ENCODE data around the gene MYBBP1A. TPM values are rescaled to one million over a fixed set of nuclear protein-coding genes. Genes with fewer than 3 reads are reported as not detected.
"Not testable (repeated sequence)": the region's sequence is repeated elsewhere in the genome, so short reads cannot be mapped to it uniquely, and the experiment has no call there.

The MYBBP1A gene, protein sequence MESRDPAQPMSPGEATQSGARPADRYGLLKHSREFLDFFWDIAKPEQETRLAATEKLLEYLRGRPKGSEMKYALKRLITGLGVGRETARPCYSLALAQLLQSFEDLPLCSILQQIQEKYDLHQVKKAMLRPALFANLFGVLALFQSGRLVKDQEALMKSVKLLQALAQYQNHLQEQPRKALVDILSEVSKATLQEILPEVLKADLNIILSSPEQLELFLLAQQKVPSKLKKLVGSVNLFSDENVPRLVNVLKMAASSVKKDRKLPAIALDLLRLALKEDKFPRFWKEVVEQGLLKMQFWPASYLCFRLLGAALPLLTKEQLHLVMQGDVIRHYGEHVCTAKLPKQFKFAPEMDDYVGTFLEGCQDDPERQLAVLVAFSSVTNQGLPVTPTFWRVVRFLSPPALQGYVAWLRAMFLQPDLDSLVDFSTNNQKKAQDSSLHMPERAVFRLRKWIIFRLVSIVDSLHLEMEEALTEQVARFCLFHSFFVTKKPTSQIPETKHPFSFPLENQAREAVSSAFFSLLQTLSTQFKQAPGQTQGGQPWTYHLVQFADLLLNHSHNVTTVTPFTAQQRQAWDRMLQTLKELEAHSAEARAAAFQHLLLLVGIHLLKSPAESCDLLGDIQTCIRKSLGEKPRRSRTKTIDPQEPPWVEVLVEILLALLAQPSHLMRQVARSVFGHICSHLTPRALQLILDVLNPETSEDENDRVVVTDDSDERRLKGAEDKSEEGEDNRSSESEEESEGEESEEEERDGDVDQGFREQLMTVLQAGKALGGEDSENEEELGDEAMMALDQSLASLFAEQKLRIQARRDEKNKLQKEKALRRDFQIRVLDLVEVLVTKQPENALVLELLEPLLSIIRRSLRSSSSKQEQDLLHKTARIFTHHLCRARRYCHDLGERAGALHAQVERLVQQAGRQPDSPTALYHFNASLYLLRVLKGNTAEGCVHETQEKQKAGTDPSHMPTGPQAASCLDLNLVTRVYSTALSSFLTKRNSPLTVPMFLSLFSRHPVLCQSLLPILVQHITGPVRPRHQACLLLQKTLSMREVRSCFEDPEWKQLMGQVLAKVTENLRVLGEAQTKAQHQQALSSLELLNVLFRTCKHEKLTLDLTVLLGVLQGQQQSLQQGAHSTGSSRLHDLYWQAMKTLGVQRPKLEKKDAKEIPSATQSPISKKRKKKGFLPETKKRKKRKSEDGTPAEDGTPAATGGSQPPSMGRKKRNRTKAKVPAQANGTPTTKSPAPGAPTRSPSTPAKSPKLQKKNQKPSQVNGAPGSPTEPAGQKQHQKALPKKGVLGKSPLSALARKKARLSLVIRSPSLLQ (N-terminal part only)
- 178 and 181 TPM in 2 replicates for total RNA-seq

DNA sequence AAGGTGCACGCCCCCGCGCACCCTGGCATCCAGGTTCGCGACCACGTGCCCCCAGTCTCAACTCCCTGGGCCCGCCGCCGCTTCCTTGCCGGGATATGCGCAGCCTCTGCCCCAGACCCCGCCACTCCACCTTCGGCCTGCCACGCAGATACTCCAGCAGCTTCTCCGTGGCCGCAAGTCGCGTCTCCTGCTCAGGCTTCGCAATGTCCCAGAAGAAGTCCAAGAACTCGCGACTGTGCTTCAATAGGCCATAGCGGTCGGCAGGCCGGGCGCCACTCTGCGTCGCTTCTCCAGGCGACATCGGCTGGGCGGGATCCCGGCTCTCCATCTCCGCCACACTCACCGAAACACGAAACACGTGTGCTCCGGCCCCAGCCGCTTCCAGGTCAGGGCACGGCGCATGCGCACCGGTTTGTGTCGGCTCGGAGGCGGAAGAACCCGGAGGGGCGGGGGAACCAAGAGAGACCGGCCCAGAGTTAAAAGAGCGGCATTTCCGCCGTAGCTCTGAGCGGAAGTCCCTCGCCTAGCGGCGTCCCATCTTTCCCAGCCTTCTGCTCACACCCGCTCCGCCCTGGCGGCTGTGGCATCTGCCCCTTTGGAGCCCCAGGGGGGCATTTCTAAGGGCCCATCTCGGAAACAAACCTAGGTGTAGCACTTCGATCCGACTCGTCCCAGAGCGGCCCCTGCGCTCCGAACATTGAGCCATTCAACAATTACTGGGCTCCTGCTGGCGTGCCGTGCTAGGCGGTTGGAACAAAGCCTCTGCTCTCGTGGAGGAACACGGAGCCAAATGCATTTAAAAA is at the start of gene MYBBP1A:
TSS of gene MYBBP1A (minus strand) at position 388 of the 803 bp plus-strand sequence. CDS start at position 328, 60 bp downstream.
- no peaks in the 10 kb centered on the region for H3K27me3 Mint-ChIP-seq

DNA sequence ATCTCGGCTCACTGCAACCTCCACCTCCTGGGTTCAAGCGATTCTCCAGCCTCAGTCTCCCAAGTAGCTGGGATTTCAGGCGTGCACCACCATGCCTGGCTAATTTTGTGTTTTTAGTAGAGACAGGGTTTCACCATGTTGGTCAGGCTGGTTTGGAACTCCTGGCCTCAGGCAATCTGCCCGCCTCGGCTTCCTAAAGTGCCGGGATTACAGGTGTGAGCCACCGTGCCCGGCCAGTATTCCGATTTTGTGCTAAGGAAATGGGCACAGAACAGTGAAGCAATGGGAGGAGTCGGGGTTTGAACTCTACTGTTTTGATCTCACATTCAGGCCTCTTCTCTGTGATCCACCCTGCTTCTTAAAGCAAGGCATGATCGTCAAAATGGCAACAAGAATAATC is 49.6 kb upstream of the MYBBP1A start:
- H3K4me1 Mint-ChIP-seq; H3K4me3 Mint-ChIP-seq; H3K36me3 Mint-ChIP-seq (ENCODE audit: low read depth); DNase-seq; H3K9me3 Mint-ChIP-seq; H3K27ac Mint-ChIP-seq; intact Hi-C loops (cut with micrococcal nuclease): not testable (repeated sequence)
- peaks cover 25% of the 10 kb centered on the region for H3K27me3 Mint-ChIP-seq

More for the DNA sequence above, at the start of gene MYBBP1A:
- peaks cover 37% of the 10 kb centered on the region for H3K36me3 Mint-ChIP-seq (ENCODE audit: low read depth)
- H3K27ac Mint-ChIP-seq: peak within 1 kb of the TSS; percentile 95
- peak; percentile 99 for DNase-seq
- H3K4me3 Mint-ChIP-seq: peak within 1 kb of the TSS; percentile 90
- intact Hi-C loops (cut with micrococcal nuclease): loop anchor here (5.0 kb wide), 1 partner anchor 147 kb away; the partner anchor contains the start of gene PELP1
- H3K4me1 Mint-ChIP-seq: peaks cover 25% of the 10 kb centered on the region
- no peaks in the 10 kb centered on the region for H3K9me3 Mint-ChIP-seq

DNA sequence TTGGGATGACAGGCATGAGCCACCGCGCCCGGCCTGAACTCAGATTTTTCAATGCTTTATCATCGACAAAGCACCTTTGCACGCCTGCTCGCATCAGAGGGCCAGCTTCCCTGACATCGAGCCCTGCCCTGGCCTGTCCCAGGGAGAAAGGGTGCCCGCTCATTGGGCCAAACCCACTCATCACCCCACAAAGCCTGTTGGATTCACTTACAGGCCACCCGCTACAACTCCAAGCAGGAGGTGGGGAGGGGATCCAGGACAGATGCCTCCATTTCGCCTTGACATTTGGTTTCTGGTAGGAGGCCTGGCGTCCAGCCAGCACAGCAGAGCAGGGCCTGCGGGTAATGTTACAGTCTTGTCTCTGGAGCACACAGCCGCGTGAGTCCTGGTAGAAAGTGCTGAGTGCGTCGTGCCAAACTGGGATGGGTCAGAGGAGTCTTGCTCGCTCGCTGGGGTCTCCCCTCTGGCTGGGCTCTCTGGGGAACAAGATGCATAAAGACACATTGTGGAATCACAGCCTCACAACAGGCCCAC is 49.0 kb upstream of the MYBBP1A start:
- no peak for DNase-seq
- H3K27ac Mint-ChIP-seq: no peak overlapping the region
- H3K9me3 Mint-ChIP-seq: no peaks in the 10 kb centered on the region
- H3K4me3 Mint-ChIP-seq: no peak overlapping the region
- H3K36me3 Mint-ChIP-seq (ENCODE audit: low read depth): no peaks in the 10 kb centered on the region
- H3K4me1 Mint-ChIP-seq: no peaks in the 10 kb centered on the region
- H3K27me3 Mint-ChIP-seq: peaks cover 19% of the 10 kb centered on the region
- intact Hi-C loops (cut with micrococcal nuclease): no loop called here

DNA sequence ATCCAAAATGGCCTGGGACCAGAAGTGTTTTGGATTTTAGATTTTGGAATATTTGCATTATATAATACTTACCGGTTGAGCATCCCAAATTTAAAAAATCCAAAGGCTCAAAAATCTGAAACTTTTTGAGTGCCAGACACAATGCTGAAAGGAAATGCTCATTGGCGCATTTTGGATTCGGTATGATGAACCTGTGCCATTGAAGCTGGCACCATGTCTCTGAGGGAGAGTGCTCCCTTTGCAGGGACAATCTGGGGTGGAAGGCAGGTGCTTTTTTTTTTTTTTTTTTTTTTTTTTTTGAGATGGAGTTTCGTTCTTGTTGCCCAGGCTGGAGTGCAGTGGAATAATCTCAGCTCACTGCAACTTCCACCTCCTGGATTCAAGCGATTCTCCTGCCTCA is 46.9 kb upstream of the MYBBP1A start:
- H3K27ac Mint-ChIP-seq: no peak overlapping the region
- intact Hi-C loops (cut with micrococcal nuclease): no loop called here
- no peaks in the 10 kb centered on the region for H3K36me3 Mint-ChIP-seq (ENCODE audit: low read depth)
- no peak overlapping the region for H3K4me3 Mint-ChIP-seq
- H3K4me1 Mint-ChIP-seq: no peaks in the 10 kb centered on the region
- DNase-seq: no peak
- no peaks in the 10 kb centered on the region for H3K9me3 Mint-ChIP-seq
- H3K27me3 Mint-ChIP-seq: peaks cover 3% of the 10 kb centered on the region

DNA sequence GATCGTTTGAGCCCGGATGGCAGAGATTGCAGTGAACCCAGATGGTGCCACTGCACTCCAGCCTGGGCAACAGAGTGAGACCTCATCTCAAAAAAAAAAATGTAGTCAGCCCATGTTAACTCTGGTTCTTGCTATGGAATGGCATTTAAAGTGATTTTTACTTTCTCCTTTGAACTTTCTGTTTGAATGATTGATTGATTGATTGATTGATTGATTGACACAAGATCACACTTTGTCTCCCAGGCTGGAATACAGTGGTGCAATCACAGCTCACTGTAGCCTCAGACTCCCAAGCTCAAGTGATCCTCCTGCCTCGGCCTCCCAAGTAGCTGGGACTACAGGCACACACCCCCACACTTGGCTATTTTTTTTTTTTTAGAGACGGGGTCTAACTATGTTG is 46.1 kb upstream of the MYBBP1A start:
- H3K27me3 Mint-ChIP-seq: peaks cover 3% of the 10 kb centered on the region
- no peak for DNase-seq
- H3K4me1 Mint-ChIP-seq: no peaks in the 10 kb centered on the region
- no peaks in the 10 kb centered on the region for H3K9me3 Mint-ChIP-seq
- H3K27ac Mint-ChIP-seq: no peak overlapping the region
- intact Hi-C loops (cut with micrococcal nuclease): no loop called here
- H3K4me3 Mint-ChIP-seq: no peak overlapping the region
- H3K36me3 Mint-ChIP-seq (ENCODE audit: low read depth): no peaks in the 10 kb centered on the region

DNA sequence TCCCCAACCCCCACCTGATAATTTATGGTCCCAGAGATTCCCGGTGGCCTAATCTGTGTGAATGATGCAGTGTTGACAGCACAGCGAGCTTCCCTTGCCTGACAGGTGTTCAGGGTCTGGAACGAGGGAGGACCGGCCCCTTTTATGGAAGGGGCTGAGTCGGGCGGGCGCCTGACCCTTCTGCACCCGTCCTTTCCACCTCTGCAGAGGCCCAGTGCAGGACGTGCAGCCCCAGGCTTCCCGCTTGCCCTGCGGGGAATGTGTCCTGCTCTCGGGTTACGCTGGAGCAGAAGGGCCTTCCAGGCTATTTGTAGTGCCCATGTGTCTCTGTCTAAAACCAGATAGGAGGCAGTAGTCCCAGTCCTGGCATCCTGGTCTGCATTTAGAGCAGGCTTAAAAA is 45.4 kb upstream of the MYBBP1A start:
- DNase-seq: no peak
- no peaks in the 10 kb centered on the region for H3K4me1 Mint-ChIP-seq
- H3K27me3 Mint-ChIP-seq: peaks cover 3% of the 10 kb centered on the region
- no peak overlapping the region for H3K27ac Mint-ChIP-seq
- H3K36me3 Mint-ChIP-seq (ENCODE audit: low read depth): no peaks in the 10 kb centered on the region
- H3K4me3 Mint-ChIP-seq: no peak overlapping the region
- intact Hi-C loops (cut with micrococcal nuclease): no loop called here
- no peaks in the 10 kb centered on the region for H3K9me3 Mint-ChIP-seq

DNA sequence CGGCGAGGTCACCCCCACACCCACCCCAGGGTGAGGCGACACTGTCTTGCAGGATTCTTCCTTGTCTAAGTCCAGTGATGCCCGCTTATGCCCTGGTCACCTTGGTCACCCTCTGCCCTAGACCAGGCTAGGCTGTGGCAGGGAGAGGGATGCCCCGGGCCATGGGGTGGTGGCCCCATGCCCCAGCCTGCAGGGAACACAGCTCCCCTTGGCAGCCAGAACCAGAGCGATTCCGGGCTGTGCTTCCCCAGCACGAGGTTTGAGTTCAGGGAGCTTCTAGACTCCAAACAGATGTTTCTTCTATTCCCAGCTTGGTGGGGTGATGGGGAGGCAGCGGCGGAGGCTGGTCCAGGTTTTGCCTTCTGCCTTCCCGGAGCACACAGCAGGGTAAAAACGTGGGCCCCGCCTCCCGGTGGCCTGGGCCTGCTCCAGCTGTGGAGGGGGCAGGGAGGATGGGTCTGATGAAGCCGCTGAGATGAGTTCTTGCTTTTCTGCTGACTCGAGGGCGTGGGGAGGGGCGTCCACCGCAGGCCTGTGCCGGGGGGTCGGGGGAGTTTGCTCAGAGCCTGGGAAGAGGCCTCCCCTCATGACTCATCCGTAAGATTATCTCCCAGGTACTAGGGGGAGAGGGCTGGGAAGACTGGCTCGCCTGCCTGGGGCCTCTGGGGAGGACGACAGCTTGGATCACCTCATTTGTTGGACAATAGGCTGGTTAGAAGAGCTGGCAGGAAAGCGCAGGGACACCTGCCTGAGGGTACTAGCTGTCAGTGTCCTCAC is 44.5 kb upstream of the MYBBP1A start:
- H3K36me3 Mint-ChIP-seq (ENCODE audit: low read depth): no peaks in the 10 kb centered on the region
- DNase-seq: no peak
- peaks cover 6% of the 10 kb centered on the region for H3K27me3 Mint-ChIP-seq
- no peaks in the 10 kb centered on the region for H3K9me3 Mint-ChIP-seq
- H3K4me3 Mint-ChIP-seq: no peak overlapping the region
- H3K27ac Mint-ChIP-seq: no peak overlapping the region
- intact Hi-C loops (cut with micrococcal nuclease): no loop called here
- peaks cover 3% of the 10 kb centered on the region for H3K4me1 Mint-ChIP-seq

DNA sequence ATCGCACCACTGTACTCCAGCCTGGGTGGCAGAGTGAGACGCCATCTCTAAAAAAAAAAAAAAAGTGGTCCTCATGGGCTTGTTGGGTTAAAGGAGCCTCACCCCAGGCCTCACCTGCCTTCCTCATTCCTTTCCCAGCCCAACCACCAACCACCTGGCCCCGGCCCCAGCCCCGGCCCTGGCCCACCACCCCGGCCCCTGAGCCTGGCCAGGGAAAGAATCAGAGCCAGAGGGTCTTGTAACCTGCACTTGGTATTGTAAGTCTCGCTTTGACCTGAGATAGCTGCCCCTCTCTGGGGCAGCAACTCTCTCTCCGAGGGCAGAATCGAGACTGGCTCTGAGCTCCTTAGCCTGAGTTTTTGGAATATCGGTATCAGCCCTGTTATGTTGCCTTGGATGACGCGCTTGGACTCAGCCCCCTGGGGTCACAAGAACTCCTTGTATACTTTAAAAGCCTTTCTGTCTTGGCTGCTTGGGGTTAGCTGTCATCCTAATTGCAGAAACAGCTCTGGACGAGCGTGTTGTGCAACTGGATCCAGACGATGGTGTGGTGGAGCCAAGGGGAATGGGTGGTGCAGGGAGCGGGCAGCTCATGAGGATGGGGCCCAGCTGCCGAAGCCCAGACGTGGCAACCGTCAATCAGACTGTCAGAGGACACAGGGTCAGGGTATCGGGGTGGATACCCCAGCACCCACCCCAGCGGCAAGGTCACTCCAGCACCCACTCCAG is 43.8 kb upstream of the MYBBP1A start:
- peaks cover 3% of the 10 kb centered on the region for H3K27me3 Mint-ChIP-seq

DNA sequence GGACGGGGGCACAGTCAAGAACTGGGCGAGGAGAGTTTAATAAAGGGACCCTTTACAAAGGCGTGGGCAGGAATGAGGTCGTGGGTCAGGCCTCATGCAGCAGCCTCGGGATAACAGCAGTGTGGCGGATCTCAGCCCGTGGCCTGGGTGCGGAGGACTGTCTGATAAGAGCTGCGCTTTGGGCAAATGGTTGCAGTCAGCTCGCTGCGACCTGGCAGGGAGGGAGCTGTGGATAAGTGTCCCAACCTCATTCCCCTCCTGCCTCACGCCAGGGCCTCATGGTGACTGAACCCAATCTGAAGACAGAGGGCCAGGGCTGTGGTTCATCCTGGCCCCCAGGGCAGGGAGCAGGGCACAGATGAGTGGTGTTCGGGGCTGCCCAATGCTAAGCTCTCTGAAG is 42.8 kb upstream of the MYBBP1A start:
- intact Hi-C loops (cut with micrococcal nuclease): no loop called here
- DNase-seq: no peak
- H3K4me3 Mint-ChIP-seq: no peak overlapping the region

More for the DNA sequence above, 43.8 kb upstream of the MYBBP1A start:
- intact Hi-C loops (cut with micrococcal nuclease): no loop called here
- no peak overlapping the region for H3K4me3 Mint-ChIP-seq
- no peak for DNase-seq
- H3K36me3 Mint-ChIP-seq (ENCODE audit: low read depth): no peaks in the 10 kb centered on the region
- H3K9me3 Mint-ChIP-seq: no peaks in the 10 kb centered on the region
- no peak overlapping the region for H3K27ac Mint-ChIP-seq
- H3K4me1 Mint-ChIP-seq: peaks cover 3% of the 10 kb centered on the region

DNA sequence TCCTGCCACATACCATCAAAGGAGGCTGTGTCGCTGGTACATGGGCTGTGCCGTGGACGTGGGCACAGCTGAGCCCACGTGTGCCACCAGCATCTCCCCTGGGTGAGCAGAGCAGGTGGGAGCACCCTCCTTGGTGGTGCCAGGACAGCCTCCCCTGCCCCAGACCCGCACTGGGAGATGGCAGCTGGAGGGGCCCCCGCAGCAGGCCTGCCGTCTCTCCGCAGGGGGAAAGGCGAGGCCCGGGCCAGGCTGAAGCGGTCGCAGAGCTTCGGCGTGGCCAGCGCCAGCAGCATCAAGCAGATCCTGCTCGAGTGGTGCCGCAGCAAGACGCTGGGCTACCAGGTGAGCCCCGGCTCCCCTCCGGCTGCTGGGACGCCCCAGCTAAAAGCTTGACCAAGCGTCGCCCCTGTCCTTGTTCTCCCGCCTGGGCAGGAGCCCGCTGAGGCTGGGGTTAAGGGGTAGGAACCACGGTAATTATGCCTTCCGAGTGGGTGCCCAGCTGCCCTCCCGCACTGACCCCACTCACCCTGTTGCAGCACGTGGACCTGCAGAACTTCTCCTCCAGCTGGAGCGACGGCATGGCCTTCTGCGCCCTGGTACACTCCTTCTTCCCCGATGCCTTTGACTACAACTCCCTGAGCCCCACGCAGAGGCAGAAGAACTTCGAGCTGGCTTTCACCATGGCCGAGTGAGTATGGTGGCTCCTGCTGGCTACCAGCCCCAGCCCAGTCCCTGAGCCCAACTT is 41.6 kb upstream of the MYBBP1A start:
- peaks cover 3% of the 10 kb centered on the region for H3K4me1 Mint-ChIP-seq
- DNase-seq: no peak
- no peaks in the 10 kb centered on the region for H3K36me3 Mint-ChIP-seq (ENCODE audit: low read depth)
- no peaks in the 10 kb centered on the region for H3K9me3 Mint-ChIP-seq
- intact Hi-C loops (cut with micrococcal nuclease): no loop called here
- H3K27ac Mint-ChIP-seq: no peak overlapping the region
- peaks cover 3% of the 10 kb centered on the region for H3K27me3 Mint-ChIP-seq
- H3K4me3 Mint-ChIP-seq: no peak overlapping the region

More for the DNA sequence above, 42.8 kb upstream of the MYBBP1A start:
- H3K4me1 Mint-ChIP-seq: peaks cover 3% of the 10 kb centered on the region
- H3K36me3 Mint-ChIP-seq (ENCODE audit: low read depth): no peaks in the 10 kb centered on the region
- H3K9me3 Mint-ChIP-seq: no peaks in the 10 kb centered on the region
- H3K27me3 Mint-ChIP-seq: peaks cover 3% of the 10 kb centered on the region
- H3K27ac Mint-ChIP-seq: no peak overlapping the region

DNA sequence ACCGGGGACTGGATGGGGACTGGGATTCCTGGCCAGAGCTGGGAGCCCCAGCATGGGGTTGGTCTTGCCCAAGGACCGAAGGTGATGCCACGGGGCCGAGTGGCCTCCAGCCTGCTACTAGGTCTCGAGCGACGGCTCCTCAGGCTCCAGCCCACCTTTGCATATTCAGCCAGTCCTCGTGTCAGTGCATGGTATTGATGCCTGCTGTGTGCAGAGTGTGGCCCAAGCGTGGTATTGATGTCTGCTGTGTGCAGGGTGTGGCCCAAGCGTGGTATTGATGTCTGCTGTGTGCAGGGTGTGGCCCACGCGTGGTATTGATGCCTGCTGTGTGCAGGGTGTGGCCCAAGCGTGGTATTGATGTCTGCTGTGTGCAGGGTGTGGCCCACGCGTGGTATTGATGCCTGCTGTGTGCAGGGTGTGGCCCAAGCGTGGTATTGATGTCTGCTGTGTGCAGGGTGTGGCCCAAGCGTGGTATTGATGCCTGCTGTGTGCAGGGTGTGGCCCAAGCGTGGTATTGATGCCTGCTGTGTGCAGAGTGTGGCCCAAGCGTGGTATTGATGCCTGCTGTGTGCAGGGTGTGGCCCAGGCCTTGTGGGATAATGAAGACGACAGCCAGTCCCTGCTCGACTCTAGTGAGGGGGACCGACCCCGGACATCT is 40.6 kb upstream of the MYBBP1A start:
- intact Hi-C loops (cut with micrococcal nuclease); H3K36me3 Mint-ChIP-seq (ENCODE audit: low read depth); H3K27me3 Mint-ChIP-seq; H3K9me3 Mint-ChIP-seq; H3K27ac Mint-ChIP-seq; H3K4me3 Mint-ChIP-seq; H3K4me1 Mint-ChIP-seq: not testable (repeated sequence)
- DNase-seq: peak; percentile 50
